Embryonic facial prominence (tissue), 1 donor: Measurements from ENCODE around the gene STX11.

Experiments
- DNase-seq: peaks from one replicate; pipeline ENCODE4 v3.0.0-alpha.2; 2016; ENCODE audit errors: extremely low spot score

STX11 gene

DNA sequence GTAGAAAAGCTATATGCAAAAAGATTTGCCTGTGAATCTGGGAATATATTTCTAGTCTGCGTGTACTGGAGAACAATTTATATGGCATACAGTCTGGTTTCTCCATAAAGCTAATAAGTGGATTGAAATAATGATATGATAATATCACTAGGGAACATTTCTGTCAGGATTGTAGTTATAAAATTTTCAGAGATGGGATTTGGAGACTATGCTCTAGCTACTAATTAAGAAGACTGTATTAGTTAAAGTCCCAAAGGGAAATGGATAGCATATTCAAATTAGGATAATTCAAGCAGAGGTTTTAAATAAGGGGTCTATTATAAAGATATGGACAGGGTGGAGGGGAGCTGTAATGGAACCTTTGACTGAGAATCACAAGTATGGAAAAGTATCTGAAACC lies 7.2 kb upstream of the STX11 start:
- DNase-seq = no peak

DNA sequence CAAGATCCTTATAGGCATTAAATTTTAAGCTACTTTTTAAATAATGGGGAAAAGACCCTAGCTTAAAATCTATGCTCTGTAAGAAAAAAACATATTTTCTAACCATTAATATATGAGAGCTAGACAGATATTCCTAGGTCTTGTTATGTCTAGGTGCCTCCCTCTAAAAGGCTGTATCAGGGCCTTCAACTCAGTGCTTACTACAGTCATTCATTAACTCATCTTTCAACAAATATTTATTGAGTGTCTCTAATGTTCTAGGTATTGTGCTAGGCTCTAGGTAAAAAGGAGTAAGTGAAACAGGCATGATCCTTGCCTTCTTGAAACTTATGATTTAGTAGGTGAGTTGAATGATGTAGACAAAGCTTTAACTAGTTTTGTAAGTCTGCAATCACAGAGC lies 6.4 kb upstream of the STX11 start:
- no peak for DNase-seq

DNA sequence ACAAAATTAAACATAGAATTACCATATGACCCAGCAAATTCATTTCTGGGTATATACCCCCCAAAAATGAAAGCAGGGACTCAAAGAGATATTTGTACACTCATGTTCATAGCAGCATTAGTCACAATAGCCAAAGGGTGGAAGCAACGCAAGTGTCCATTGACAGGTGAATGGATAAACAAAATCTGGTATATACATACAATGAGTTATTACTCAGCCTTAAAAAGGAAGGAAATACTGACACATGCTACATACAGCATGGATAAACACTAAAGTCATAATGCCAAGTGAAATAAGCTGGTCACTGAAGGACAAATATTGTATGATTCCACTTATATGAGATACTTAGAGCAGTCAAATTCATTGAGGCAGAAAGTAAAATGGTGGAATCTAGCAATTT lies 5.3 kb upstream of the STX11 start:
- no peak for DNase-seq

DNA sequence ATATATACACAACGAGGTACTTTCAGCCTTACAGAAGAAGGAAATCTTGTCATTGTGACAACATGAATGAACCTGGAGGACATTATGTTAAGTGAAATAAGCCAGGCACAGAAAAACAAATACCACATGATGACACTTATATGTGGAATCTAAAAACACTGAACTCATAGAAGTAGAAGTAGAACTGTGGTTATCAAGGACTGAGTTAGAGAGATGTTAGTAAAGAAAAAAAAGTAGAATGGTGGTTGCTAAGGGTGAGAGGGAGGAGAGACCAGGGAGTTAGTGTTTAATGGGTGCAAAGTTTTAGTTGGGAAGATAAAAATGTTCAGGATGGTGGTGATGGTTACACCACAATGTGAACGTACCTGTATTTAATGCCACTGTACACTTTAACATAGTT lies 4.8 kb upstream of the STX11 start:
- DNase-seq = no peak

DNA sequence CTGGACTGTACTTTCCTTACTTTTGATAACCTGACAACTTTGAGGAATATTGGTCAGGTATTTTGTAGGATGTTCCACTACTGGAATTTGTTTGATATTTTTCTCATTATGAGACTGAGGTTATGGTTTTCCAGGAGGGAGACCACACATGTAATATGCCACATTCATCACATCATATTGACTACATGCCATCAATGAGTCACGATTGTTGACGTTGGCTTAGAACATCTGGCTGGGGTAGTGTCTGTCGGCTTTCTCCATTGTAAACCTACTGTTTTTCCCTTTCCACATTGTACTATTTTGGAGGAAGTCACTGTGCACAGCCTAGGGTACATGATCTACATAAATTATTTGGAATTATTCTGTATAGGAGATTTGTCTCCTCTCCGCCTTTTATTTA lies 1.4 kb upstream of the STX11 start:
- no peak for DNase-seq

DNA sequence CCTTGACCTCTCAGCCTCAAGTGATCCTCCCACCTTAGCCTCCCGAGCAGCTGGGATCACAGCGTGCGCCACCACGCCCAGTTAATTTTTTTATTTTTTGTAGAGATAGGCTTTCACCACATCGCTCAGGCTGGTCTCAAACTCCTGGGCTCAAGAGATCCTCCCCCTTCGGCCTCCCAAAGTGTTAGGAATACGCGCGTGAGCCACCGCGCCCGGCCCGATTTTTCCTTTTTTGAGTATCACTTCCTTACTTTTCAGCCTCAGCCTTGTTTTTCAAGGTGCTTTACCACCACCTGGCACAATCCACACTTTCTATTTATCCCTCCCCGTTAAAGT lies 791 bp upstream of the STX11 start:
- DNase-seq = no peak

DNA sequence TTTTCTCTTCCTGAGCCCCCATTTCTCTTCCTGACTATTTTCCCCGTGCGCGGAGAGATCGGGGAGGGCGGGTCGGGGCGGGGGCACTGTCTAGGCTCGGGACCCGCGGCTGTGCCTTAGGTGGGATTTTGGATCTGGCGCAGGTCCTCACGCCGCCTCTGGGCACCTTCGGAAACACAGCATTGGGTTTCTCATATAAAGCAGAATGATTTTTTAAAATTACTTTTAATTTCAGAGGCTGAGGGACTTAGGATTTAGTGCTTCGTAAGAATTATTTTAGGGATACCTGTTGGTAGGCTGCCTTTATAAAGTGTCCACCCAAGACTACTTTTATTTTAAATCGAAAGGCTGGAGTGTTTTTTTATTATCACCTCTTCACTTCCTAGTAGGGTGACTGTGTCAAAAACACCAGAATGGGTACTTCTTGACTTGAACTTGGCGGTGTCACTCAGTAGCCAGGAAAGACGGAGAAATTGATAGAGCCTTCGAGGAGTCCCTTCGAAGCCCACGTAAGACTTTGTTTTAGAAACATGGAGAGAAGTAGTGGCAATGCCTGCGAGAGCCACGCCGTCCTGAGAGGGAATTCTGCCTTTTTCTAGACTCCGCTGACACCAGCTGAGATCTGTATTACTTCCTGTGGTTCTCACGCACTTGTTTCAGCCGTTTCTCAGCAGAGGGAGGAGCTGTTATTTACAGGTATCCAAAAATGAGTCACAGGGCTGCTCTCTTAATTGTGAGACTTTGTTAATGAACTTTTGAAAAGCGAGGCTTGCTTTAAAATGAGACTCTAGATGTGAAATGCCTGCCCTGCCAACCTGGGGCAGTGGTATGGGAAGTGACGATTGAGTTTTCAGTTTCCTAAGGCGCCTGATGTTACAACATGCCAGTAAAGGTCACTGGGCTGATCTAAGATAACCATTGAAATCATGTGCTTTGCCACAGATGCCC lies 667 bp downstream of the STX11 start:
- DNase-seq = no peak

DNA sequence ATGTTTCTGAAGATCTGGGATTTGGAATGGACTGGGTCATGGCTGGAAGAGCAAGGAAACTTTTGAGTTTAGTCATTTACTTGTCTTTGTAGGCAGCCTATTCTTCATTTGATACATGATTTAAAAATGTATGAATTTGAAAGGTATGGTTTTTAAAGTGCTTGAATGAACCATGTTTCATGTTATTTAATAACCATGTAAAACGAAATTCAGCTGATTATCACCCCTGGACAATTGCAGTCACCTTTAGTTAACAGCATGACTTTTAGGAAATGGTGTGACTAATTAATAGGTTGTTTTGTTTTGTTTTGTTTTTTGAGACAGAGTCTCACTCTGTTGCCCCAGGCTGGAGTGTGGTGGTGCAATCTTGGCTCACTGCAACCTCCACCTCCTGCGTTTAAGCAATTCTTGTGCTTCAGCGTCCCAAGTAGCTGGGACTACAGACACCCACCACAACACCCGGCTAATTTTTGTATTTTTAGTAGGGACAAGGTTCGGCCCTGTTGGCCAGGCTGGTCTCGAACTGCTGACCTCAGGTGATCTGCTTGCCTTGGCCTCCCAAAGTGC lies 2.1 kb downstream of the STX11 start:
- no peak for DNase-seq

DNA sequence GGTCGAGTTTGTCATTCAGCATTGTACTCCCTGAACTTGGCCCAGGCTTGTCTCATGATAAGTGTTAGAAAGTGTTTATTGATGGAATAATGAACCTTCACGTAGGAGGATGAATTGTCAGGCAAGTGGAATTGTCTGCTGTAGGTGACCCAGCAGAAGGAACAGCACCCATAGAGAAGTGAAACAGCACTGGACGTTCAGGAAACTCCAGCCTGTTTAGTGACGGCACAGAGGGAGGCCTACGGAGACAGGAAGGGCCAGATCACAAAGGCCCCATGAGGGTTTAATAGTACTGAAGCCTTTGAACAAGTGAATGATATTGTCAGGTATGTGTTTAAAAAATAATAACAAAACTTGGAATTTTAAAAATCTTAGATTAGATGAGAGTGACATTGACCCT lies 2.9 kb downstream of the STX11 start:
- no peak for DNase-seq

DNA sequence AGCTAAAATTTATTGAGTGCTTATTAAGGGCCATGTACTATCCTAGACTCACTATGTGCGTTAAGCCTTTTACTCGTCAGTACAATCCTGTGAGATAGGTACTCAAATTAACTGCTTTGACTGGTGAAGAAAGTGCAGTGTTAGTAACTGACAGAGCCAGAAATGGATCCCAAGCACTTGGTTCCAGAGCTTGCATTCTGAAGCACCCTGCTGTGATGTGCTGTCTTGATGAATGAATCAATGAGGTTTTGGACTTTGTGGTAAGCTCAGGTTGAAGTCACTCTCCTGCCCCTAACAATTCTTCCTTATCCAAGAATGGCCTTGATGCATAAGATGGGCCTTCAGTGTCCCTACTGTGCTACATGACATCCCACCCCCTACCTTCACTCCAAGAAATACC lies 3.7 kb downstream of the STX11 start:
- DNase-seq = no peak

DNA sequence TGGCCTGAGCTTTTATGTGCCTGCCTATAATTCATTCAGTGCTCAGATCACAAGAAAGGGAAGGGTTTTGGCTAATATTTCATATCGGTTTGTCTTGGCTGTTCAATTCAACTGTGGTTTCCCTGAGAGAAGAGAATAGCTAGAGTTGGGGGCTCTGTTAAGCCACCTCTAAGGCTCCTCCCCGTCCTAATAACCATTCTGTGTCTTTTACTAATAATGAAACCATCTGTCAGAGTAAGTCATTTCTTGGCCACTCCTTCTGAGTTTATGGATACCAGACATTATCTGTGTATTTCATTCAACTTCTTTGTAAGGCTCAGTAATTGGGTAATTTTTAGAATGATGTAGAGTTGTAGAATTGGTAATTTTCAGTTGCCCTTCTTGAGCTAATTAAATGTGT lies 5.2 kb downstream of the STX11 start:
- no peak for DNase-seq

DNA sequence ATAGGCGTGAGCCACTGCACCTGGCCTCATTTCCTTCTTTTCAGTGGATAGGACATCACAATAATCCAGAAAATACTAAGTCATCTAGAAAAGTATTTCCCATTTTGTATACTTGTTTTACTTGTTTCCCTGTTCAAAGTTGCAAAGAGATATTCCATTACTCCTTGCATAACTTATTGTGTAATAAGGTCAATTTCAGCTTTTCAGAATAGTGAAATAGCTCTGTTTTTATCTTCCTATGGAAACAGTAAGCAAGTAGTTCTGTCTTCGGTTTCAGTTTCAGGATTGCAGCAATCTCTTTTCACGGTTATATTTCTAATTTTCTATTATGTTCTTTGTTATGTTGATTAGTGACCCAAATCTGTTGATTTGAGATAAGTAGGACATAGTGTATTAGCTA lies 6.0 kb downstream of the STX11 start:
- no peak for DNase-seq

DNA sequence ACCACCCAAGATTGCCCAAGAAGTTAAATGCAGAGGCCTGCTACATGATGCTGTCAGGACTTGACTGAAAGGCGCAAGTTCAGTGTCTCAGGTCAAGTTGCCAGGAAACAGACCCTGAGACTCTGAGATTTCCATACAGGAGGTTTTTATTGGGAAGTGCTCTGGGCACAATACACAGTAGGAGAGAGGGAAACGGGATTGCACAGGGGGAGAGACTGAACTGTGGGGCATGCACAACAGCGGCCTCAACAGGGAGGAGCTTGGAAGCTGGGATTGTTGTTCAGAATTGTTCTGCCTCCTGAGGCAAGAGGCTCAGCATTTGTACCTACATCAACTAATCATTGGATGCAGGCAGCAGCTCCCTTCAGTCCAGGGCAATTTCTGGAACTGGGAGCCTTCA lies 6.7 kb downstream of the STX11 start:
- no peak for DNase-seq

DNA sequence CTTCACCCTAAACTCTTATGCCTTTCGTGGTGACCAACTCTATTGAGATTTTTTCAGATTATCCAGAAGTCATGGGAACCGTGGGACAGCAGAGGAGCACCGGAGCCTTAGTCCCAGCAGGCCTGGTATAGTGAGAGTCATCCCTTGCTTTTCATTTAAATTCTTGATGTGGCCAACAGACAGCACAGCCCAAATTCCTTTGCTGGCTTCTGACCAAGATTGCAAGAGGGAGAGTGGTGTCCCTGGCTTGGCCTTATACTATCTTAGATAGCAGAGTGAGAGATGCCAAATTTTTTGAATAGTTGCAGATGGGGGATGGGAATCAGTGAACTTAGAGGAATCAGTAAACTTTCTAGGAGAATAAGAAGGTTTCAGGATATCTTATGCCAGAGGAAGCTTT lies 7.8 kb downstream of the STX11 start:
- DNase-seq = no peak

DNA sequence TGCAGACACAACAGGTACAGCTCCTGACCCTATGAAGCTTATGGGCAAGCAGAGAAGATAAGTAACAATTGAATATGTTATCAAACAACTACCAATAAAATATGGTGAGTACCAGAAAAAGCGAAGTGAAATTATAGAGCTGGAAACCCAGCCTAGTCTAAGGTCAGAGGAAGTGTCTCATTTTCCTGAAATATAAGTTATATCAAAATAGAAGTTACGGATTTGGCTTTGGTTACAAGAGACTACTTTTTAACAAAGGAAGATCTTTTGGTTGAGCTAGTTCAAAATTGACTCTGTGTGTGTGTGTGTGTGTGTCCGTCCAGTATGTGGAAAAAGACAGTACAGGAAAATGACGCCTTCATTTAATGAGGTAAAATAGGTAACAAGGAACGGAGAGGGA lies 8.9 kb downstream of the STX11 start:
- no peak for DNase-seq

DNA sequence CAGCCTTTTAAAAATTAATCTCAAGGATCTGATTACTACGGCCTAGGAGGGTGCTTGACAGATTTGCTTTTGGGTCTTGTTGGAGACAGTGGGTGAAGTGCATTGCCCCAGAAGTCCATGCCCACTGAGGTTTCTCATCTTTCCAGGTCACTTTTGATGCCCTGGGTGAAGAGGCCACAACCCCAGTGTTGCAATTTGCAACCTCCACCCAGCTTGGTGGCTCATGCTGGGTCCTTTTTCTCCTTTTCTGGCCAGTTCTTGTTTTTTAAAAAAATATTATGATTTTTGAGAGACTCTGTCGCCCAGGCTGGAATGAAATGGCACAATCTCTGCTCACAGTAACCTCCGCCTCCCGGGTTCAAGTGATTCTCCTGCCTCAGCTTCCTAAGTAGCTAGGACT lies 9.4 kb downstream of the STX11 start:
- no peak for DNase-seq

DNA sequence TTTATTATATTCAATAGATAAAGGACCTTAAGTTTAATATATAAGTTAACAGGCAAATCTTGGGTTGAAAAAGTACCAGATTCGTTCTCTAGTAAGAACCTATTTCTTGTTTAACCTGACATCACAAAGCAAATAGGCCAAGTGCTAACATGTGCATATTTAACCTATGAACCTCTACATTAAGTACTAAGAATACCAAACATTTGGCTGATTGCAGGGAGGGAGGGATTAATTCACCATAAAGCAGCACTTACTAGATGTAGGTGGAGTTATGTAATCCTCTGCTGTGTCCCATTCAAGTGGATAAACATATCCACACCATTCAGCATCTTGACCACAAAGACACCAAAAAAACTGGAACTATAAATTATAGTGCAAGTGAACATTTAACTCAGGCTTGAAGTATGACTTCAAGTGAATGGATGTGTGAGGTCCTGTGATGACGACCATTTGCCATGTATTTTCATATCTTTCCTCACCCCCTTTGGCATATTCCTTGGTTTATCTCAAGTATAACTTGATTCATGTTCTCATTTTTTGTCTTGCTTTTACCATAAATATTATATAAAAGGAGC lies 10.2 kb downstream of the STX11 start:
- DNase-seq = no peak

DNA sequence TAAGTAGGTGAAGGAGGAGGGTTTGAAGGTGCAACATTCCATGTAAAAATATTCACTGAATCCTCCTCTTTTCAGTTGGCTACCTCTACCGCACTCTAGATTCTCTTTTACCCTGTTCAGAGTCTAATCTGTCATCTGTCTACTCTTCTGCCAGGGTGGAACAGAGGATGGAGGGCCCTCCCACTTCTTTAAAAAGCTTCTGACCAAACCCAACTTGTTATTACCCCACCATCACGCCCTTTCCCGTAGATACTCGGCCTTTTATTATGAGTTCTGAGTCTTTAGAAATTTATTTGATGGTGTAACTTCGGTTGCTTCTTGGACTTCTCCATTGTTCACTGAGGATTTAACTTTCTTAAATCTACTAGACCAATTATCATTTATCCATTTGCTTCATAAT lies 11.7 kb downstream of the STX11 start:
- DNase-seq = no peak

DNA sequence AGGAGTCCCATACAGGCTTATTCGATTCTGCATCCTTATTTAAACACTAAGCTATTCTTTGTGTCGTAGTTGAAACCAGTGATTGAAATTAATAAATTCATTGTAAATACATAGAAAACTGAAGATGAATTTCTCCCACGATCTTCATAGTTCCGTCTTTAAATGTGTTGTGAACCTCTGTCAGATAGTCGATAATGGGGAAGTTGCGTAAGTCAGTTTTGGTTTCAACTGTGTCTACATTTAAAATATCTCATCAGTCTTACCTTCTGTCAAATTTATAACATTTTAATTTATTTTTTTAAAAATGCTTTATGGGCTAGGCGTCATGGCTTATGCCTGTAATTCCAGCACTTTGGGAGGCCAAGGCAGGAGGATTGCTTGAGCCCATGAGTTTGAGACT lies 12.7 kb downstream of the STX11 start:
- no peak for DNase-seq

DNA sequence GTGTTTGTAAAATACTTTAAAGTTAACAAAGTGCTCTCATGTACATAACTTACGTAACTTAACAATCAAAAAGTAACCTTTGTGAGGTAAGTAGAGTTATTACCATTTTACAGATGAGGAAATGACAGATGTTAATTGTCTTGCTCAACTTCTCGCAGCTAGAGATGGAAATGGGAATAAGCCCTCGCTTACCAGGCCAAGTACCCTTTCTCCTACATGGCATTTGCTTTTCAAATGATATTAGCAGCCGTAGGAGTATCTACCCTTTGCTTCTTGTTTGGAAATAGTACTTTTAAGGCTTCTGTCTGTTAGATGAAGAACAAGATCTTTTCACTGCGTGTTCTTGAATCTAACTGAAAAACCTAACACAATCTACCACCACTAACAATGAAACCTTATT lies 15.5 kb downstream of the STX11 start:
- no peak for DNase-seq

DNA sequence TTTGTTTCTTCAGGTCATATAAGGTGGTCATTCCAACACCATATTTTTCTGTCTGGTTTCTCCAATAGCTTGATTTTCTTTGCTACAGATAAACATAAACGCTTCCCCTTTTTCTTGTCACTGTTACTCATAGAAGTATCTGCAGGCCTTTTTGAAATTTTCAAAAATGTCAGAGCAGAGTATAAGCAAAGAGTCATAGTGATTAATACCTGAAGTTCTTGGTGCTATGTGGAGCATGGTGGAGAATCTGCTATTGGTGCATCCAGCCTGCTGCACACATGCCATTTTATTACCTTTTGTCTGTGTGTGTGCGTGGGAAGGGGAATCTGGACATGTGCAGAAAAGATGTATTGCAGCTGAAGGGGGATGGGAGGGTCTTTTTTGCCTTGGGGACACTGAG lies 19.7 kb downstream of the STX11 start:
- DNase-seq = no peak

DNA sequence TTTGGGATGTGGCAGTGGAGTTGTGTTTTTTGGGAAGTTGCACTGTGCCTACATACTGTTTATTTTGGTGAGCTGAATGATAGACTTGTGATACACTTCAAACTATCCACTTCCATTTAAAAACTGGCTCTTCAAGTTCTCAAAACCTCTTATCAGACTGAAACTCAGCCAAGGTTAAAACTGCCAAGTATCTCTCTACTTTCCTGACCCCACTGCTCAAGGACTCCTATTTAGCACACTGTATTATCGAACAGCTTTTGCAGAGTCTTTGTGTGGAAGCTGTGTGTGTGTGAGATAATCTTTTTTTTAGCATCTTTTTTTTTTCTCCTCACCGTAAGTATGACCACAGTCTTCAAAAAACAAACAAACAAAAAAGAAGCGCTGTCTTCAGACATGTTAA lies 21.1 kb downstream of the STX11 start:
- no peak for DNase-seq

DNA sequence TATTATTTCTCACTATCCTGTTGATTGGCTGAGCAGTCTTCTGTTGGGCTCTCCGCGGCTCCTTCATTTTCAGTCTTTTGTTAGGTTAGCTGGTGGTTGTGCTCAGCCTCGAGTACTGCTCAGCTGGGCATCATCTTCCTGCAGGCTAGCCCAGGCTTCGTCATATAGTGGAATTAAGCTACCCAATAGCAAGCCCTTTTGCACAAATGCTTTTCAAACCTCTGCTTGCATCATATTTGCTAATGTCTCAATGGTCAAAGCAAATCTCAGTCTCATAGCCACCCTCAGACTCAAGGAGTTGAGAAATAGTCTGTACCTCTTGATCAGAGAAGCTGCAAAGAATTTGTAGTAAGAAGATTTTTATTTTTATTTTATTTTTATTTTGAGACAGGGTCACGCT lies 23.7 kb downstream of the STX11 start:
- DNase-seq = no peak

DNA sequence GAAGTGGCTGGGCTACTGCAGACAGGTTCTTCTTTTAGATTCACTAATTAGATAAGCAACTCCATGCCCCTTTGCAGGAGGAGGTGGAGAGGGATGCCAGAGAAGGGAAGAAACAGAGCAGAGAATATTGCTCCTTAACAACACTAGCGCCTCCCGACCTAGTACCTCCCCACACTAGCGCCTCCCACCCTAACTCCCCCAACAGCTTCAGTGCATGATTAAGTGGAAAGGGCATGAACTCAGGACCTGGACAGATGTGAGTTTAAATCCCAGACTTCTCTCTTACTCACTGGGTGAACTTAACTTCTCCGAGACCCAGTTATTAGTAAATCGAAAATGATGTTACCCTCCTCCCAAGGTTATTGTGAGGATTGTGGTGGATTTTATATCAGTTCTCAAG lies 25.7 kb downstream of the STX11 start:
- DNase-seq = no peak
